SK-N-SH (cell line): ENCODE results near the gene RIMS3.

Experiments used
- CTCF ChIP-seq: fragments of 200-600 bp; sonication (generic); IDR thresholded peaks from 2 replicates; pipeline ENCODE4 v1.6.1; 2017; ENCODE audit warnings: antibody characterized with exemption, mild to moderate bottlenecking, moderate library complexity
- FOSL2 ChIP-seq: IDR thresholded peaks from 2 replicates; pipeline ENCODE4 v1.4.0; 2012; ENCODE audit warnings: low read depth, mild to moderate bottlenecking, moderate library complexity, borderline replicate concordance
- MAX ChIP-seq: IDR thresholded peaks from 2 replicates; pipeline ENCODE4 v1.4.0; 2012; ENCODE audit warnings: low read depth
- REST ChIP-seq: IDR thresholded peaks from 2 replicates; pipeline ENCODE4 v1.6.1; 2012; ENCODE audit warnings: mild to moderate bottlenecking, low read depth, low read length, moderate library complexity
- RFX5 ChIP-seq: IDR thresholded peaks from 2 replicates; pipeline ENCODE4 v1.6.1; 2012; ENCODE audit warnings: mild to moderate bottlenecking, improper control_type of control experiment, low read length

- TF ChIP-seq MAX = no peak
- no peak for TF ChIP-seq REST
- no peak for TF ChIP-seq CTCF
- no peak for TF ChIP-seq RFX5
- TF ChIP-seq FOSL2 = no peak
Observed at GRCh38 chr1:40706626-40707025, 41.1 kb upstream of the RIMS3 start.
